Testis (tissue), 2 donors: ENCODE results near the gene FHL1.

Experiments
- CTCF ChIP-seq, 3 experiments: fragments of 450-650 bp in 2 of 3; fragments of 200-600 bp in 1 of 3; sonication (generic) in 1 of 3; IDR thresholded peaks; one replicate each; pipeline ENCODE4 v1.5.1; 2016 to 2019; ENCODE audit warnings: antibody characterized with exemption in 3 of 3, mild to moderate bottlenecking in 2 of 3, moderate library complexity in 1 of 3
- POLR2A ChIP-seq: fragments of 450-650 bp; IDR thresholded peaks from one replicate; pipeline ENCODE4 v1.6.1; 2017; ENCODE audit warnings: antibody characterized with exemption, mild to moderate bottlenecking, moderate library complexity

GRCh38 chrX:136148391-136148790, 1.1 kb downstream of the FHL1 start:
- TF ChIP-seq CTCF (IDR thresholded peaks at IDR 0.05) (no peak), POLR2A (no peak)
